ENCODE results near the gene MKI67. TPM values are rescaled to one million over a fixed set of nuclear protein-coding genes. Genes with fewer than 3 reads are reported as not detected.

Gene MKI67
- total RNA-seq, 1 donor from 2014 or later: 0.64 TPM

GRCh38 chr10:128084991-128085390 is 41.2 kb downstream of the MKI67 start:
- intact Hi-C loops (cut with DNase I): no loop called here
- peak in 1 of 2 donors; percentile 40 for DNase-seq (ENCODE audit: low spot score in 2 of 2)
- no peak overlapping the region for H3K4me3 ChIP-seq
- no peaks in the 10 kb centered on the region for H3K27me3 ChIP-seq
- no peaks in the 10 kb centered on the region for H3K4me1 ChIP-seq
- H3K27ac ChIP-seq: no peak overlapping the region
- TF ChIP-seq CTCF (IDR thresholded peaks at IDR 0.05): no peak
- no peaks in the 10 kb centered on the region for H3K9me3 ChIP-seq
- H3K36me3 ChIP-seq: peaks cover 0 to 2% of the 10 kb centered on the region in 2 donors

GRCh38 chr10:128084364-128084763 is 41.9 kb downstream of the MKI67 start:
- H3K4me3 ChIP-seq: no peak overlapping the region
- no peaks in the 10 kb centered on the region for H3K4me1 ChIP-seq
- intact Hi-C loops (cut with DNase I): no loop called here
- peaks cover 0 to 7% of the 10 kb centered on the region in 2 donors for H3K36me3 ChIP-seq
- no peak for TF ChIP-seq CTCF (IDR thresholded peaks at IDR 0.05)
- no peaks in the 10 kb centered on the region for H3K27me3 ChIP-seq
- peak in 1 of 2 donors; percentile 55 for DNase-seq (ENCODE audit: low spot score in 2 of 2)
- H3K9me3 ChIP-seq: no peaks in the 10 kb centered on the region
- no peak overlapping the region for H3K27ac ChIP-seq

- DNase-seq (ENCODE audit: low spot score in 2 of 2): peak in 1 of 2 donors; percentile 22
- intact Hi-C loops (cut with DNase I): no loop called here
Observed at GRCh38 chr10:128083191-128083895, 42.9 kb downstream of the MKI67 start.

GRCh38 chr10:128081720-128082119 is 44.5 kb downstream of the MKI67 start:
- intact Hi-C loops (cut with DNase I): no loop called here
- Histone ChIP-seq H3K27me3 (no peaks in the 10 kb centered on the region), H3K4me1 (no peaks in the 10 kb centered on the region), H3K27ac (no peak overlapping the region), H3K36me3 (peaks cover 16 to 24% of the 10 kb centered on the region in 2 donors), H3K4me3 (no peak overlapping the region), H3K9me3 (no peaks in the 10 kb centered on the region)
- TF ChIP-seq CTCF (IDR thresholded peaks at IDR 0.05): no peak
- peak in 1 of 2 donors; percentile 28 for DNase-seq (ENCODE audit: low spot score in 2 of 2)

More at GRCh38 chr10:128083191-128083895, 42.9 kb downstream of the MKI67 start:
- Histone ChIP-seq H3K27ac (no peak overlapping the region), H3K4me1 (no peaks in the 10 kb centered on the region), H3K27me3 (no peaks in the 10 kb centered on the region), H3K9me3 (no peaks in the 10 kb centered on the region), H3K4me3 (no peak overlapping the region), H3K36me3 (peaks cover 0 to 17% of the 10 kb centered on the region in 2 donors)
- TF ChIP-seq CTCF (IDR thresholded peaks at IDR 0.05): no peak

GRCh38 chr10:128081222-128081621 is 45.0 kb downstream of the MKI67 start:
- no peak overlapping the region for H3K27ac ChIP-seq
- H3K36me3 ChIP-seq: peaks cover 17 to 24% of the 10 kb centered on the region in 2 donors
- H3K4me3 ChIP-seq: no peak overlapping the region
- intact Hi-C loops (cut with DNase I): no loop called here
- TF ChIP-seq CTCF (IDR thresholded peaks at IDR 0.05): no peak
- H3K9me3 ChIP-seq: no peaks in the 10 kb centered on the region
- no peaks in the 10 kb centered on the region for H3K27me3 ChIP-seq
- H3K4me1 ChIP-seq: no peaks in the 10 kb centered on the region
- DNase-seq (ENCODE audit: low spot score in 2 of 2): peak in 1 of 2 donors; percentile 19
